PC-9 (cell line): ENCODE results near the gene SF3B2.

Source experiments
- EZH2 ChIP-seq: fragments of 200-600 bp; sonication (generic); IDR thresholded peaks from 2 replicates; pipeline ENCODE4 v1.8.0; 2017; ENCODE audit warnings: antibody characterized with exemption, low read depth
- TF ChIP-seq, protein P1 (sequence below): fragments of 200-600 bp; sonication (generic); conservative IDR thresholded peaks from 2 replicates; pipeline ENCODE4 v1.6.1; 2017; ENCODE audit warnings: mixed run types, antibody characterized with exemption, mild to moderate bottlenecking, moderate library complexity

DNA sequence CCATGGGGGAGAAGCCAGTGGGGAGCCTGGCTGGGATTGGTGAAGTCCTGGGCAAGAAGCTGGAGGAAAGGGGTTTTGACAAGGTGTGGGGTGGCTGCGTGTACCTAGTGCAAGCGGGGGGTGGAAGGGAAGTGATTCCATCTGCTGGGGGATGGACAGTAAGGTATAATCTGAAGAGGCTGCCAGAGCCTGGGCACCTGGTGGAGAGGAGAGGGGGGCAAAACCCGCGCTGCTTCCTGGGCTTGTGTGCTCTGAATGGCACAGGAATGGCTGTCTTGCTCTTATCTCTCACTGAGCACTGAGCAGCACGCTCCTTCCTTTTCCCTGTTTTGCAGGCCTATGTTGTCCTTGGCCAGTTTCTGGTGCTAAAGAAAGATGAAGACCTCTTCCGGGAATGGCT, 48.9 kb upstream of the SF3B2 start:
- TF ChIP-seq, protein P1, sequence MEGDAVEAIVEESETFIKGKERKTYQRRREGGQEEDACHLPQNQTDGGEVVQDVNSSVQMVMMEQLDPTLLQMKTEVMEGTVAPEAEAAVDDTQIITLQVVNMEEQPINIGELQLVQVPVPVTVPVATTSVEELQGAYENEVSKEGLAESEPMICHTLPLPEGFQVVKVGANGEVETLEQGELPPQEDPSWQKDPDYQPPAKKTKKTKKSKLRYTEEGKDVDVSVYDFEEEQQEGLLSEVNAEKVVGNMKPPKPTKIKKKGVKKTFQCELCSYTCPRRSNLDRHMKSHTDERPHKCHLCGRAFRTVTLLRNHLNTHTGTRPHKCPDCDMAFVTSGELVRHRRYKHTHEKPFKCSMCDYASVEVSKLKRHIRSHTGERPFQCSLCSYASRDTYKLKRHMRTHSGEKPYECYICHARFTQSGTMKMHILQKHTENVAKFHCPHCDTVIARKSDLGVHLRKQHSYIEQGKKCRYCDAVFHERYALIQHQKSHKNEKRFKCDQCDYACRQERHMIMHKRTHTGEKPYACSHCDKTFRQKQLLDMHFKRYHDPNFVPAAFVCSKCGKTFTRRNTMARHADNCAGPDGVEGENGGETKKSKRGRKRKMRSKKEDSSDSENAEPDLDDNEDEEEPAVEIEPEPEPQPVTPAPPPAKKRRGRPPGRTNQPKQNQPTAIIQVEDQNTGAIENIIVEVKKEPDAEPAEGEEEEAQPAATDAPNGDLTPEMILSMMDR, result no peak
- no peak for TF ChIP-seq EZH2
